HG02970 (cell line): ENCODE results near the gene VDAC1.
"Not testable (repeated sequence)": the region's sequence is repeated elsewhere in the genome, so short reads cannot be mapped to it uniquely, and the experiment has no call there.

Experiments
- ATAC-seq: cut with Tn5 transposase; IDR thresholded peaks from one replicate; pipeline ENCODE4 v1.9.1; 2021; ENCODE audit warnings: mild to moderate bottlenecking, moderate library complexity, moderate number of reproducible peaks; ENCODE audit not compliant: unreplicated experiment, low FRiP score

Gene VDAC1

DNA sequence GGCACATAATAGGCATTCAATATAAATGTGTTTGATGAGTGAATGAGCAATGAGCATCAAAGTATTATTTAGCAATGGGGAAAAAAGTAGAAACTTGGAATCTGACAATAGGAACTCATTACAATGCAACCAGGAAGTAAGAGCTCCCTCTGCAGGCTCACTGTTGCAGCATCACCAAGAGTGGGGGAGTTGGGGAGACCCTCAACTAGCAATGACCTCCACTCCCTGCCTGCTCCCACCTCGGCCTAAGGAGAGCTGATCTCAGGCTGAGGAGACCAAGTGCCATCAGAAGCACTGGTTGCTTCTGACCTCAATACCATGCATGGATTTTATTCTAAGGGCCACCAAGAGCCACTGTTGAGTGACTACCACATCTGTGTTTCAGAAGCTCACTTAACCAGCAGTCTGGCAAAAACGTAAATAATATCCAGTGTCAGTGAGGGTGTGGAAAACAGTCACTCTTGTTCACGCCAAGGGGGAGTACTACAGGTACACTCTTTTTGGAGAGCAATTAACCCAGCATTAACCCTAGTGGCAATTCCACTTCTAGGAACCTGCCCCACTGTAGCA, 8.0 kb downstream of the VDAC1 start:
- ATAC-seq: no peak

DNA sequence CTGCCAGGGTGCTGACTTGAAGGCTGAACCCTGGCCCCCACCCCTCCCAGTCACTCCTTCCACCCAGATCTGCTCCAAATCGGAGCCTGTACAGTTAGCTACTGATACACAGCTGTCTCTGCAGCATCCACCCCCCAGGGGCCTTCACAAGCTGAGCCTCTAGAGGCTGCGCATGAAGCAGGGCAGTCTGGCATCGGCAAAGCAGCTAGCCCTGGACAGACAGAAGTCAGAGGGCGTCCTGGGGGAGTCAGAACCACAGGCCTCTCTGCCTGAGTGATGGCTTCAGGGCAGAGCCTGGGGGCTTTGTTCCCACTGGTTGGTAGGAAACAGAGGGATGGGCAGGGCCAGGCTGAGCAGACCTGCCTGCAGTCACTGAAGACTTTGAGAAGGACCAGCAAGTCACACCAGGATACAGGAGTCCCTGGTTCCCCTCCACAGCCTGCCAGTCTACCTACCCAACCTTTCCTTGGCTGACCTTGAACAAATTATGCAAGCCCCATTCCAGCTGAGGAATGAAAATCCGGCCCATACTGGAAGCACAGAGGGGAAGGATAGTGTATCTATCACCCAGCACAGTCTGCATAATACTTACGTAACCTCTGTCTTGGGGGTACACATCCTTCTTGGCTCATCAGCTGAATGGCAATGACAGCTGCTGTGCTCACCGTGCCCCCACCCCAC, 8.8 kb downstream of the VDAC1 start:
- ATAC-seq: no peak

DNA sequence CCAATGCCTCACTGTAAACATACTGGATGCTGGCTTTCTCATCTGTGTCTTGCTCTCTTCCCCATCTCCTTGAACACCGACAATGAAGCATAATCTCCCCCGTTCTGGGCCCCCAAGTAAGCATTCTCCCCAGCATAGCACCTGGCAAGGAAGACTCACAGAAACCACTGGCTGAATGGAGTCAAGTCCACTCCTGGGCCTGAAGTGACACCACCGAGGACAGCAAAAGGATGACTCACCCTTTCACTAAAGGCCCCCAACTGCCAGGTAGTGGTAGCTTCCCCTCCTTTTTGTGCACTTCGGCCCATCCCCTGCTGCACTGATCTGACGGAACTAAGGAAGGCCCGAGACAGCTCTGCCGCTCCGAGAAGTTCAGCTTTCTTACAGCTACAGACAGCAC, 9.4 kb downstream of the VDAC1 start:
- no peak for ATAC-seq

DNA sequence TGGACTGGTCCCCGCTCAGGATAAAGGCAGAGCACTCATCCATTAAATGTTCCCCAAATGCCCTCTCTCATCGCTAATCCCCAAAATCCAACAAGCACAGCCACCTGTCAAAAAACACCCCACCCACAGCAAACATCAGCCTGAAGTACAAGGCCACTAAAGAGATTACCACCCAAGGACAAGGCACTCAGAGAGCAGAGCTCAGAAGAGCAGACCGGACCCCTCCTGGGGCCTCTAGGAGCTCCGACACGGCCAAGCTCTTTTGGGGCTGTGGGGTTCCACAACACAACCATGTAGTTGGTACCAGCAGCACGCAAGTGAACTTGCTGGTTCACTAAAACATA, 9.8 kb downstream of the VDAC1 start:
- no peak for ATAC-seq

DNA sequence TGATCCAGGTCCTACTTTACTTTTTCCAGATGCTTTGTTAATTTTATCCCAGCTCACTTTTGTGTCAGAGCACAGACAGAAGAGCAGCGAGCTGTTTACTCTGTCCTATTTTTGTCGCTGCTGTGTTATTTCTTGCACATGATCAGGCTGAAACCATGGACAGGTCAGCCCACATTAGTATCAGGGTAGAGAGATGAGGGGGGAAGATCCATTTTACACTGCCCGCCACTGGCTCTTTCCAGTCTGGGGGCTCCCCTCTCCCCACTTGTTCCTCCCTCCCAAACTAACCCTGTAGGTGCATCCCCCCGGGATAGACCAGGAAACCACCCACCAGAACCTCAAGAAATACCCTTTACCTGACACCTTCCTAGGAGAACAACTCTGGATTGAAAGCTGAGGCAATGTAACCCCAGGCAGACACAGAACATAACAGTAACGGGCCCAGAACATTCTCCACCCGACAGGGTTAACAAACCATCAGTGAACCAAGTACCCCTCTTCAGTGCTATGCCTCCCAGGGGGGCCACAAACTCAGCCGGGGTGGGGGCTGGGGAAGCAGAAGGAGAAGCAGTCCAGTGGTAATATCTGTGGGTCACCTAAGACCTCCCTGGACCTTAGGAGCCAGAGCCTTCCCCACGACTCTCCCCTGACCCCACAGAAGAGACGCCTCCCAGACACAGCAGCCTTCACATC, 10.3 kb downstream of the VDAC1 start:
- no peak for ATAC-seq

DNA sequence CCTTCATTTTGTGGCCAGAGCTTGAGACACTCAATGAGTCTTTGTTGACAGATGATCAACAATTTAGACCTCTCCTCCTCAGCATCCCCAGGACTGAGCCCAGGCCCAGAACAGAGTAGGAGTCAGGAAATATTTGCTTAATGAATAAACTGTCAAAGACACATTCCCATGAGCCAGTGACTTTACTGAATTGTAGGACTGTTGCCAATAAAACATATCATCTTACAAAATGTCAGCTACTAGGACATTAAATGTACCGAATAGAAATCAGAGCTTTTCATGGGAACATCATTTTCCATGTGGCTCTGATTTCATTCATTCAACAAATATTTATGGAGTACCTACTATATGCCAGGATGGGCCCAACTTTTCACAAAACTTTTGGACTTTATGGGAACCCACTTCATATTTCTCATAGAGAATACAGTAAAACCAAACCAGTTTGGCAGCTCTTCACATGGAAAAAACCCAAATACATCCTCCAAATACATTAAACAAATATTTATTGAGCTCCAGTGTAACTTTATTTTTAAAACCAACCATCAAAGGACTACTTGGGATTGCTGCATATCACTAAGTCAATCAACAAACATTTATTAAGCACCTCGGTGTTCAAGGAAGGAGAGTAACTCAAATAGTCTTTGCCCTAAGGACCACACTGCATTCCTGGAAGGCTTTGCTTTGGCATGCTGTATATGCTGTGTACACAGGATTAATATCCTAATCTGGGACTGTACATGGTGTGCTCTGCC, 11.4 kb downstream of the VDAC1 start:
- ATAC-seq: no peak

DNA sequence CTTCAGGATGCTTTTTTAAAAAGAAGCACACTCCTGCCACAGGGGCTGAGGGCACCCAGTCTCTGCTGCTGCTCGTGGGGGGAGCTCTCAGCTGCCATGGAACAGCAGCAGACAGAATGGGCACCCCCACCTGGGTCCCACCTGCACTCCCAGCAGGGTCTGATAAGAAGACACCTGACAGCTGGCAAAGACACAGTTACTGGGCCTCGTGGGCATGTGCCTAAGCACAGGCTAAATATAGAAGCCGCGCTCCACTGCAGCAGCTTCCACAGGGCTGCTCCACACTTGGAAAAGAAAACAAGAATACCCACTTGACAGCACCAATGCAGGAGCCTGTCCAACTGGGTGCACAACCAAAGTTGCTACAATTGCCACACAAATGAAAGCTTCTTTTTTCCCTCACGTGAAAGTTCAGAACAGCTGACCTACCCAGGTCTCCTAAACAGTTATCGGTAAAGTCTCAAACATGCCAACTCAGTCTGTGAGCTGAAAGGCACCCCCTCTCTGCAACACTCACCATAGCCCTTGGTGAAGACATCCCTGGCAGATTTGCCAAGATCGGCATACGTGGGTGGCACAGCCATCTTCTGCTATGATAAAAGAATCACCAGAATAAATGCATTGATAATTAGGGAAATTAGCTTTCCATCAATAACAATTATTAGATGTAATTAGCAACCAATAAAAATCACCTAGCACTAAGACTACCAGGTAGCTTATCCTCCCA, 12.2 kb downstream of the VDAC1 start:
- ATAC-seq: no peak

DNA sequence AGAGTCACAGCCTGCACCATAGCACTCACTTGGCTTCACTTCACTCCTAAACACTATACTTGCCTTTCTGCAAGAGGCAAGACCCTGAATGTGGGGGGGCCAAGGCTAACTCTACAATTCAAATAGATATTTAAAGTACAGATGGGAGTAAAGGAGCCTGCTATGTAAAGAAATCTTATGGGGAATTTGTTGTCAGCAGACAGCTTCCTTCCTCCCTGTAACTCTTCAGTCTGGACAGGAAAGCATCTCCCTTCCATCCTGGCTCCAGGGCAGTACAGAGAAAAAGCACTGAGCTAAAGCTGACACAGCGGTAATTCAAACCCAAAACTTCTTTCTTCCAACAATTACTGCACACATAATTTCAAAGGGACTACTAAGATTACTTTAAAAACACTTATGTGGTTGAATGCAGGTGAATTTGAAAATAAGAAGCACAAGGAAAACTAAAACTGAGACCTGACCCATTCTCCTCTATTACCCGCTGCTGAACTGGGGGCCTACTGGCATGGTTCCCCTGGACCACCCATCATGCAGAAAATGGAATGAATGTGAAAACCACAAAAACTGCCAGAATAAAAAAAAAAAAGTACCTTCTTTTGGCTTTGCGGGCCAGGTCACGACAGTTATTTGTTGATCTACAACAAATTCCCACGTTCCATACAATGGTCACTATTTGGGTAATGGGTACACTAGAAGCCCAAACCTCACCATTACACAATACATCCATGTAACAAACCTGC, 13.4 kb downstream of the VDAC1 start:
- ATAC-seq: no peak

DNA sequence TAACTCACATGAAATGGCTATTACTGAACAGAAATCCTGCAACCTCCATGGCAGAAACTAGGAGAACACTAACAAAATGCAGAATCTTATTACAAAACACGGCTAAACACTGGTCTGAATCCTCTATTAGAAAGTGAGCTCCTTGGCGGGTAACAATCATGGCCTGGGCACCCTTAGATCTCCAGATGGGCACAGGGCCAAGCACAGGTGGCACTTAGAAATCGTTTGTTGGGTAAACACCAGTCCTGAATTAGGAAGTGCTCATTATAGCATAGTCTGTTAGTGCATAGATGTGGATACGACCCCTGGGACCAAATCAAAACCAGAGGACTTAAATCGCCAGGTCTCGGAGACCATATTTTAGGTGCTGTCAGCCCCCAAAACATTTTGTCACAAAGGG, 14.4 kb downstream of the VDAC1 start:
- no peak for ATAC-seq

DNA sequence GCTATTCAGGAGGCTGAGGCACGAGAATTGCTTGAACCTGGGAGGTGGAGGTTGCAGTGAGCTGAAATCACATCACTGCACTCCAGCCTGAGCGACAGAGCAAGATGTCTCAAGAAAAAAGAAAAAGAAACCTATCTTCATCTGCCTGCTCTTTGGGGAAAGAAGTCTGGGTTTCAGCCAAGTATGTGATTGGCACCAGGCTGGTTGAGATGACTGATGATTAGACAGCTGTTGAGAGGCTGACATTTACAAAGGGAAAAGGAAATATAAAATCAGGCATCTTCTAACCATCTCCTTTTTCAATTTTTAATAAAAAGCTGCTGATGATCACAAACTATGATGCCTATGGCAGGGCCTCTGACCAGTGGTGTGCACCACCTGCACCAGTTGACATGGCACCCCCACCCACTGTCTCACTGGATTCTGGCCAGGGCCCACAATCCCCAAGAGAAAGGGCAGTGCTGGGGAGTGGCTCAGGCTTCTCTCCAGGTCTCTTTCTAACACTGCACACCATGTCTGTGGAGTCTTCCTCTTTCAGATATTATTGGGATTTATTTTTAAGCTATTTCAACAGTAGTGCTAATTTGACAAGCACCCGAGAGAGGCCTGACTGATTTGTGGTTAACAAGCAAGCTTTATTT, 19.1 kb downstream of the VDAC1 start:
- ATAC-seq: no peak

DNA sequence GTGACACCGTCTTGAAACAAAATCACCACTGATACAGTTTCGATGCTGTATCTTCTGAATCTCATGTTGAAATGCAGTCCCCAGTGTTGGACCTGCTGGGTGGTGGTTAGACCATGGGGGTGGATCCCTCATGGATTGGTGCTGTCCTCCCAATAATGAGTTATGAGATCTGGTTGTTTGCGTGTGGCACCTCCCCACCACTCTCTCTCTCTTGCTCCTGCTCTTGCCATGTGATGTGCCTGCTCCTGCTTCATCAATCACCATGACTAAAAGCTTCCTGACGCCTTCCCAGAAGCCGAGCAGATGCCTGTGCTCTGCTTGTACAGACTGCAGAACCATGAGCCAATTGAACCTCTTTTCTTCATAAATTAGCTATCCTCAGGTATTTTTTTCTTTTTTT, 21.1 kb downstream of the VDAC1 start:
- ATAC-seq: no peak

DNA sequence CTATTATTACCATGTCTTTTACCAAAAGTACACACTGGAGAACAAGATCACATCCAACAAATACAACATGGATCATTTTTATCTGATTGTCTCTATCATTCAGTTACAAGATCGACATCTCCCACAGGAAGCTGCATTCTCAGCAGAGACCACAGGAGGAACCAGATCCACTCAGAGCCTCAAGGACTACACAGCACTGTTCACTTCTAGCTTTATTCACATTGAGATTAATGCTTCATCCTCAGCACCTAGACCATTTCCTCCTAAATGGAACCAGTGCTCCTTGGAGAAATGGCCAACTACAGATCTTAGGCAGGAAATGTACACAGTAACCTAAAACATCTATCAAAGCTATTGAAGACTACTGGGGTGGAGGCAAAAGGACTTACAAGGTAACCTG, 23.1 kb downstream of the VDAC1 start:
- no peak for ATAC-seq

DNA sequence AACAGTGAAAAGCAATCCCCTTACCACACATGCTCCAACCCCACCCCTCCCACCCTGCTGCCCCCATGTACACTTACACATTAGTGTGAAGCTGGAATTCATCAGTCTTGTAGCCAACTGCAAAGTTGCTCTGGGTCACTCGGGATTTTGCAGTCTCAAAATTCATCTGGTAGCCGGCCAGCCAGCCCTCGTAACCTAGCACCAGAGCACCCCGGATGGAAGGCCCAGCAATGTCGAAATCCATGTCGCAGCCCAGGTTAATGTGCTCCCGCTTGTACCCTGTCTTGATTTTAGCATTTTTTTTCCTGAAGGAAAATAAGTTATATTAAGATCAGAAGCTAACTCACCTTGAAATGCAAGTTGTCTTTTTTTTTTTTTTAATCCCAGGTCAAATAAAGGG, 24.1 kb downstream of the VDAC1 start:
- no peak for ATAC-seq

DNA sequence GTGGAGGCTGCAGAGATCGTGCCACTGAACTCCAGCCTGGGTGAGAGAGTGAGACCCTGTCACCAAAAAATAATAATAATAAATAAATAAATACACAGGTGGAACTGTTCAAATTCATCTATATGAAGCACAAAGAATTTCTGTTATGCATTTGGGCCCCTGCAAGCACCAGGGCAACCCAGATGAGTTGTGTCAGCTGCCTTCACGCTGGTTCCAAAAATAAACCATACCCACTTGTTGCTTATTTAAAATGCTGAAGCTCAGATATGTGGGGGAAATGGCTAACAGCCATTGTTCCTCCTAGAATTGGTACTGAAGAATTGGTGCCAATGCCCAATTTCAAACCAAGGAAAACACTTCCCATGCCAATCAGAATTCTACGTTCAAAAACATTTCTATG, 25.8 kb downstream of the VDAC1 start:
- ATAC-seq: no peak

DNA sequence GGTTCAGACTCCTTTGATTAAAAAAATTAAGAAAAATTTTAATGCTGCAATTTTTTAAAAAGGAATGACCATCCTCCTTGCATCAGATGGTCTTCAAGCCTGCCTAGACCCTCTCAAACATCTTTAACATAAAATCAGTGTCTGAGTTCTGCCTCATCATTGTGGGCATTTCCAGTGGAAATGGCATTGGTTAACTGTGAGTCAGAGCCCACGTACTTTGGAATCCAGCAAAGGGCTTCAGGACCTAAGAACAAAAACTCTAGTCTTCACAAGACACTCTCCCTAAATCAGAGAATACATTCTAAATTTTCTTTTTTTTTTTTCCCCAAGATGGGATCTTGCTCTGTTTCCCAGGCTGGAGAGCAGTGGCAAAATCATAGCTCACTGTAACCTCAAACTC, 26.9 kb downstream of the VDAC1 start:
- ATAC-seq: no peak

DNA sequence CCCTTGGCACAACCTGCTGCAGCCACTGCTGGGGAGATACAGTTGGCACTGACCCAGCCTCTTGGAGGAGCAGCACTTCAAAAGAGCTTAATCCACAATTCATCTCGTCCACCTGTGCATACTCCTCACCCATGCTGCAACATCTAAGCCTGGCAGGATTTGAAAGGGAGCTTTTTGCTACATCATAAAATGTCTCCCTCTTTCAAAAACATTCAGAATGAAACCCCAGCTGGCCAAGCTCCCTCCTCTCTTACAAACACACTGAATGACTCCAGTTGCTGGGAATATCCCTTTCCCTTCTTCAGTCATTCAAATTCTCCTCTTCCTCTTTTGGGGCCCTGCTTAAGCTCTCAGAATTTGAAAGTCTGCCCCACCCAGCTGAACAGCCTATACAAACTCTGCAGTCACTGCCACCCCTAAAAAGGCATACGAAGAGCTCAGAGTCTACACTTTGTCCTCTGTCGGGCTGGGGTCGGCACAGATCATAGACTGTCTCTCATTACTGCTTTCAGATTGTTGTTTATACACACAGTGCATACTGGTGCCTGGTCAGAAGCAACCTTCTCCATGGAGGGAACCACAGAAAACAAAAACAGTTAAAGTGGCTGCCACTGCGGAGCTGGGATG, 27.5 kb downstream of the VDAC1 start:
- ATAC-seq: no peak

DNA sequence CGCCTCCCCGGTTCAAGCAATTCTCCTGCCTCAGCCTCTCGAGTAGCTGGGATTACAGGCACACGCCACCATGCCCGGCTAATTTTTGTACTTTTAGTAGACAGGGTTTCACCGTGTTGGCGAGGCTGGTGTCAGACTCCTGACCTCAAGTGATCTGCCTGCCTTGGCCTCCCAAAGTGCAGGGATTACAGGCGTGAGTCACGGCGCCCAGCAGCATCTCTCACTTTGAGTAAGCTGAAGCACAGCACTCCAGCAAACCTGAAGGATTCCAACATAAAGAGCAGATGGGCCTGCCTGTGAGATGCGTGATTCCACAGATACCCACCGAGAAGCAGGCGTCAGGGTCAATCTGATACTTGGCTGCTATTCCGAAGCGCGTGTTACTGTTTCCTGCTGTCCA, 29.2 kb downstream of the VDAC1 start:
- ATAC-seq: not testable (repeated sequence)

DNA sequence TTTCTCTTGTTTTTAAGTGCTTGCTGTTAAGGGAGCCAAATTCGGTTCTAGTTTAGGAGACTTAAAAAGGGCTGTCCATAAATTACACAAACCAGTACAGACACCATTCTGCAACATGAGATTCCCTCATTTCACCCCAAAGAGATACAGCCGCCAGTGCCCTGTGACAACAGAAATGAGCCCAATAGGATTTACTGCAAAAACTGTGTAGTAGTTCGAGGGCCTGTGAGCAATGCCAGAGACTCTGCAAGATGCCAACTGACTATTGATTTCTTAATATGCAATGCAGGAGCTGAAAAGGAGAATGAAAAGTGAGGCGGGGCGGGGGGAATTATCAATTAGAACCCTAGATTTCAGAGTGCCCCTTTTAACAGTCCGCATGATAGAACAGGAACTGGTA, 30.6 kb downstream of the VDAC1 start:
- ATAC-seq: no peak

DNA sequence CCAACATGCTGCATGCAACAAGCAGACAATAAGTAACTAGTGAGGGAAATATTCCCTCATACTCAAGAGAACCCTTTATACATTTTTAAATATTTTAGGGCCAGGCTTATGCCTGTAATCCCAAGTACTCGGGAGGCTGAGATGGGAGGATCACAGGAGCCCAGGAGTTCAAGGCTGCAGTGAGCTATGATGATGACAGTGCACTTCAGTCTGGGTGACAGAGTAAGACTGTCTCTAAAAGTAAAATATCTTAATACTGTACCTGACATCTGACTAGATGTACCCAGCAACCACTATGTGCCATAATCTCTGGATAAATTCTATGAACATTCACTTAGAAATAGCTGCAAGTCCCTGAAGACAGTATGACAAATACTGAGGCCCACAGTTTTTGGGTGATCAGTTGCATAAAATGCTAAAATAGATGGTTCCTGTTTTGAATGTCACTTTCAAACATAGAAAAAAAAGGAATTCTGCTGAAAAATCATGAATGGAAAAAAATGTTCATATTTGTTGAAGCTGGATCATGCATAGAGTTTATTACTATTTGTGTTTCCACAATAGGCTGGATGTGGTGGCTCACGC, 34.4 kb downstream of the VDAC1 start:
- no peak for ATAC-seq
